GM18520 (cell line): ENCODE data around the gene RPUSD1.
"Not testable (repeated sequence)": the region's sequence is repeated elsewhere in the genome, so short reads cannot be mapped to it uniquely, and the experiment has no call there.

ENCODE experiments used
- ATAC-seq: cut with Tn5 transposase; IDR thresholded peaks from one replicate; pipeline ENCODE4 v1.9.1; 2021; ENCODE audit not compliant: unreplicated experiment

Gene RPUSD1, protein sequence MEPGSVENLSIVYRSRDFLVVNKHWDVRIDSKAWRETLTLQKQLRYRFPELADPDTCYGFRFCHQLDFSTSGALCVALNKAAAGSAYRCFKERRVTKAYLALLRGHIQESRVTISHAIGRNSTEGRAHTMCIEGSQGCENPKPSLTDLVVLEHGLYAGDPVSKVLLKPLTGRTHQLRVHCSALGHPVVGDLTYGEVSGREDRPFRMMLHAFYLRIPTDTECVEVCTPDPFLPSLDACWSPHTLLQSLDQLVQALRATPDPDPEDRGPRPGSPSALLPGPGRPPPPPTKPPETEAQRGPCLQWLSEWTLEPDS

DNA sequence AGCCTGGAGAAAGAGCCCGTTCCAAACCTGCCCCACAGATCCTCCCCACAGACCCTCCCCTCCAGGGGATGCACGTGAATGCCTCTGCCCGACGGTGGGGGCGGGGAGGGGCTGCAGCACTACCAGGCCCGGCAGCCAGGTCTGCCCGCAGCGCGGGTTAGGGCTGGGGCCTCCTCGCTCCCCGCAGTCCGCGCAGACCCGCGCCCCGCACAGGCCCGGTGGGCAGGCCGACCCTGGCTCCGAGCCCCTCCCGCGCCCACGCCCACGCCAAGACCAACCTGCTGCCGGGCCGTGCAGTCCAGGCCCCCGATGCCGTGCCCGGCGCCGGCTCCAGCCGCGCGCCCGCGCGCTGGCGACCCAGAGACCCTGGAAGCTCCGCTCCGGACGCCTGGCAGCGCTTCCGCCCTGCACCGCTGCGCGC lies at the start of gene RPUSD1:
Gene RPUSD1, minus strand, starts transcription at position 404 of the 421 bp plus-strand sequence. CDS start 644 bp downstream, outside the sequence.
- ATAC-seq: no peak

DNA sequence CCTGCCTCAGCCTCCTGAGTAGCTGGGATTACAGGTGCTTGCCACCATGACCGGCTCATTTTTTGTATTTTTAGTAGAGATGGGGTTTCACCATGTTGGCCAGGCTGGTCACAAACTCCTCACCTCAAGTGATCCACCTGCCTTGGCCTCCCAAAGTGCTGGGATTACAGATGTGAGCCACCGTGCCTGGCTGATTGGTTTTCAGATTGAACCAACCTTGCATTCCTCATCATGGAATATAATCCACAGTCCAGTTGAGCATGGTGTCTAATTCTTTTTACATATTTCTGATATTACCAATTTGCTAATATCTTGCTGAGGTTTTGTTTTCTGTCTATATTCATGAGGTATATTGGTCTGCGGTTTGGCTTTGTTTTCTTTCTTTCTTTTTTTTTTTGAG lies 48.6 kb upstream of the RPUSD1 start:
- not testable (repeated sequence) for ATAC-seq

DNA sequence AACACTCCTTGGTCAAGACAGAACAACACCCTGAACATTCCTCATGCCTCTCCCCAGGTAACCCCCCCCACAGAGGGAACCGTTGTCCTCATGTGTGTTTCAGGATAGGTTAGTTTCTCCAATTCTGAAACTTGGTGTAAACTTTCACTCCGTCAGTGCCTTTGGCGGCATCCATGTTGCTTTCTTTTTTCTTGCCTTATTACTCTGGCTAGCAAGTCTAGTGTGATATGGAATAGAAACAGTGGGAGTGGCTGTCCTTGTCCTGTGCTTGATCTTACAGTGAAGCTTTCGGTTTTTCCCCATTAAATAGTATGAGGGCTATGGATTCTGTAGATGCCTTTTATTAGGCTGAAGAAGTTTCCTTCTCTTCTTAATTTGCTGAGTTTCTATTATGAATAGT lies 48.0 kb upstream of the RPUSD1 start:
- no peak for ATAC-seq

DNA sequence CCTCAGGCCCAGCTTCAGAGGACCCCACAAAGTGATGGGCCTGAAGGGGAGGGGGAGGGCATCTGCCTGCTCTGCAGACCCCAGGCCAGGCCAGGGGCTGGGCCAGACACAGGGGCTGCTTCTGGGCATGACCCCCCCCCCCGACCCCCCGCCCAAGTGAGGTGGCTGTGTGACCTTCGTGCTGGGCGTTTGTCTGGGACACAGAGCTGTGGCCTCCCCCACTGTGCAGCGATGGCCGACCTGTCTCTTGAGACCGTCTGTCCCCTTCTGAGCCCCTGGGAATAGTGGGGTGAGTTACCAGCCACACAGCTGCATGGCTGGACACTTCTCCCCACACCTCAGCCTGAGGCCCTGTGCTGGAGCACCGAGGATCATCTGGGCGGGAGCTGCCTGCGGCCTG lies 47.2 kb upstream of the RPUSD1 start:
- ATAC-seq: no peak

DNA sequence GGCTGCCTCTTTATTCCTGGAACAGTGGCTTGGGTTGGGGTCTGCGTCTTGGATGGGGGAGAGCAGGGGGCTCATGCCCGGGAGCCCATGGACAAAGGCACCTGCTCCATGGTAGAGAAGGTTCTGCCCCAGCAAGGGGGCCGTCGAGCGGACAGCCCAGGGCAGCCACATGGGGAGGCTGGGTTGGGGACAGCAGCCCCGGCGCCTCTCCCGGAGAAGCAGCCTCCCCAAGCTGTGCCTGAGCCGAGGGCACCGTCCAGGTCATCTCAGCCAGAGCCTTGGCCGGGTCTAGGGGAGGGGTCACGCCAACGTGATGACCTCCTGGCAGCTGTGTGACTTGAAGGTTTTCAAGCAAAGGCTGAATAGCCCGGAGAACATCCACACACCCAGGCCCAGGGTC lies 45.2 kb upstream of the RPUSD1 start:
- no peak for ATAC-seq

DNA sequence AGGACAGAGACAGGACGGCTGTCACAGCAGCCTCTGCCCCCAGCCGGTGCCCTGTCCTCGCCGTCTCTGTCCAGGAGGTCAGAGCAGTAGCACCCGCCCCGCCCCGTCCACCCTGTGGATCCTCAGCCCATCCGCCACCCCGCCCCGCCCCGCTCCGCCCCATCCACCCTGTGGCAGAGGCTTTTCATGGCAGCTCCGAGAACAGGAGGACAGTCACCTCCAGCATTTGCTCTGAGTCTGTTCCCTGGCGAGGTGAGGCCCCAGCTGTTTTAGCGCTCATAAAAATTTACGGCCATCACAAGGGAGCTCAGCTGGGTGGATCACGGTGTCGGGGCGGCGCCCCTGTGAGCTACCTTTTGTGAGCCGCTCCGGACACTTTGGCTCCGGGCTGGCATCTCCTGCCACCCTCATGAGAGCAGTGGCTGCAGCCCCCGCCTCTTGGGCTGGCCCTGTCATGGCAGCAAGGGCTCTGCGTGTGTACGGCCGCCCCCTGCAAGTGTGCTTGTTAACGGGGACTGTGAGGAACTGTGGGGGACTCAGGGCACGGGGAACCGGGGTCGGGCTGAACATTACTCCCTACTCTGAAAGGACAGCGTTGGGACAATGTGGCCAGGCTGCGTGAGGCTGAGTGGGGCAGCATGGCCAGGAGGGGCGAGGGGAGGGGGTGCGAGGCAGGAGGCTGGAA lies 44.6 kb upstream of the RPUSD1 start:
- no peak for ATAC-seq

DNA sequence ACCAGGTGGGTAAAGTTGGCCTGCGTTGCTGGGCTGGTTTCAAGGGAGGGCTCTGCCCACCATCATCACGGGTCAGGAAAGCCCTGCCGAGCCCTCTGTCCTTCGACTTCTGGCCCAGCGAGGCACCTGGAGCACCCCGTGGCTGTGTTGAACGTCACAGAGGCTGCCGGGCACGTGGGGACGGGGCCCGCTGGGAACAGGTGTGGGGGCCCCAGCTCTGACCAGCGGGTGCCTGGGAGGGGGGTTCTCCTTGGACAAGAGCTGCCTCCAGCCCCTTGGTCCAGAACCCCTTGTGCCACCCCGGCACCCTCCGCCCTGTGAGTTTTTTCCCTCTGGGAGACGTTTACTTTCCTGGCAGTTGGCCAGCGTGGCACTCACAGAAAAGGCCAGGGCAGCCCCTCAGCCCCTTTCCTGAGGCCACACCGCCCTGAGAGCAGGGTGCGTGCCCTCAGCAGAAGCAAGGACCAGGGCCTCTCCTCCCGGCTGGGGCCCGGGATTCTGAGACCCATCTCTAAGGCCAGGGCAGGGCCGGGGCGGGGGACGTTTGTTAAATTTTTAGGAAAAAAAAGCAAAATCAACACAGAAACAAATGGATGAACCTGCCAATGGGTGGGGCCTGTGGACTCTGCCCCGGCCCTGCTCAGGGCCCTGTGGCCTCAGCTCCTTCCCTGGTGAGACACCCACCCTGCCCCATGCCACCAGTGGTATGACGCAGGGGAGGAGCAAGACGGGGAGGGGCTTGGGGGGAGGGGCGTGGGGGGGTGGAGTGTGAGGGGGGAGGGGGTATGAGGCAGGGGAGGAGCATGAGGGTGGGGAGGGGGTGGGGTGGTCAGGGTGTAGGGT lies 43.6 kb upstream of the RPUSD1 start:
- no peak for ATAC-seq

DNA sequence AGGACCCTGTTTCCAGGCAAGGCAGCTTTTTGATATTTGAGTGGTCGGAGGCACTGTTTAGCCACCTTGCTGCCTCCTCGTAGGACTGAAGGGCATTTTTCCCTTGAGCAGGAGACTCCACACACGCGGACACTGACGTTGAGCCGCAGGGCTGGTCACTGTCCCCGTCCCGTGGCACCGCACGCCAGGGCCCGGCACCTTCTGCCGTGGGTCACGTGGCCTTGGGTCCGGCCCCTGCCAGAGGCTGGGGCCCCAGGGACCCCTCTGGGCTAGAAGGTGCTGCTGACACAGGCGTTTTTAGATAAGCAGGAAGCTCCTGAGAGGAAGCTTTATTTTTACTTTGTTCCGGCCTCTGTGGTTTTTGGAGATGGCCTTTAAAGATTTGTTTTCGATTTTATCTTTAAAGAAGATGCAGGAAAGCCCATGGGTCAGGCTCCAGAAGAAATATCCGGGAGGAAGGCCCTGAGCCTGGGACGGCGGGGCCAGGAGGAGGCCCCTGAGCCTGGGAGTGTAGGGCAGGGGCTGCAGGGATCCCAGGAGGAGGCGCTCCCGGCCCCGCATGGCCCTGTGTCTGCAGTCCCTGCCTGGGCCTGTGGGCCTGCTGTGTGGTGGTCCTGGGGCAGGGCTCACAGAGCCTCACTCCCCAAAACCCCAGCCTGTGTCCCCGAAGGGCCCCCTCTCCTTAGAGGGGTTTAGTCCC lies 42.8 kb upstream of the RPUSD1 start:
- no peak for ATAC-seq

DNA sequence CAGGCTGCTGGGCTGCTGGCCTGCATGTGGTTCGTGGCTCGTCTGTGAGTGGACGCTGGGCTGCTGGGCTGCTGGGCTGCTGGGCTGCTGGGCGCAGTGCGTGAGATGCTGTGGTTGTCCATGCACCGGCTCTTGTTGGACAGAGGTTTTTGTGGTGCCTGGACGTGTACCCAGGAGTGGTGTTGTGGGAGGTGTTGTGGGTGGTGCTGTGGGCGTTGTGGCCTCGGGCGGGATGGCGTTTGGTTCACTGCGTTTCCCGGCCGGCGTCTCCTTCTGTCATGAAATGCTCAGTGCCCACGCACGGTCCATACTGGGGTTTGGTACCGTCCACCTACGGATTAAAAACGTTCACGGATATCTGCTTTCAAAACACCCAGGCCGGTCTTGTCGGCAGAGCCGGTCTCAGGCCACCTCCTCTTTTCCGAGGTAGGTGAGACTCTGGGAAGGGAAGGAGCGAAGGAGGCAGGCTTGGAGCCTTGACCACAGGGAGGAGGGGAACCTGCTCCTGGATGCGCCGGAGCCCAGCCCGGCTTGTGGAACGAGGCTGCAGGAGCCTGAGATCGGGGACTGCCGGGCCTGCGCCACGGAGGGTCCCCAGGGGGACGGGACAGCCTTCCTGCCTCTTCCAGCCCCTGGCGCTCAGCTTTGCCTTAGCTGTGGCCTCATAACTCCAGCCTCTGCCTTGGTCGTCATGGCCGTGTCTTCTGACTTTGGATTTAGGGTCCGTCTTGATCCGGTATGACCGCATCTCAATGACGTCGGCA lies 42.1 kb upstream of the RPUSD1 start:
- ATAC-seq: no peak

DNA sequence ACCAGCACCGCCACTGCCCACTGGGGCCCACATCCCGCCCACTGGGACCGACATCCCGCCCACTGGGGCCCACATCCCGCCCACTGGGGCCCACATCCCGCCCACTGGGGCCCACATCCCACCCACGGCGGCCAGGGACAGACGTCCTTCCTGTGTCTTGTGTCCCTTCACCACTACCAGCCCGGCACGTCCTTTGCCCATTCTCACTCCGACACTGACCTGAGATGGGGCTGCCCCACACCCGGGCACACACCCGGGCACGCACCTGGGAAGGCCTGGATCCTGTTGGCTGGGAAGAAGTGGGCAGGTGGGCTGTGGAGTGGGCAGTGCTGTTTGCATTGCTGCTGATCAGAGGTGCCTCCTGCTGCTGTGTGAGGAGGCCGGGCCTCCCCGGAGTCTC lies 40.7 kb upstream of the RPUSD1 start:
- no peak for ATAC-seq

DNA sequence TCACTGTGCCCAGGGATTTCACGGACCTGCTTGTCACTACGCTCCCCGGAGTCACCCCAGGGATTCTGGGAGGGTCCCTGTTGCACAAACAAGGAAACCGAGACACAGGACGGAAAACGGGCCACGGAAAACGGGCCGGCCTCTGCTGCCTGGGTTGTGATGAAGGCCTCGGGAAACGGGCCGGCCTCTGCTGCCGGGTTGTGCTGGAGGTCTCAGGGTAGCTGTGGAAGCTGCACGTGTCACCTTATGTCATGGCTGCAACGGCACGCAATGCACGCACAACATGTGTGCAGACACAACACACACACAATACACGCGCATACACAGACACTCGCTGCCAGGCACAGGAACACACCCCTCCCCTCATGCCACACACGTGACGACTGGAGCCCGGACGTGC lies 39.3 kb upstream of the RPUSD1 start:
- no peak for ATAC-seq

DNA sequence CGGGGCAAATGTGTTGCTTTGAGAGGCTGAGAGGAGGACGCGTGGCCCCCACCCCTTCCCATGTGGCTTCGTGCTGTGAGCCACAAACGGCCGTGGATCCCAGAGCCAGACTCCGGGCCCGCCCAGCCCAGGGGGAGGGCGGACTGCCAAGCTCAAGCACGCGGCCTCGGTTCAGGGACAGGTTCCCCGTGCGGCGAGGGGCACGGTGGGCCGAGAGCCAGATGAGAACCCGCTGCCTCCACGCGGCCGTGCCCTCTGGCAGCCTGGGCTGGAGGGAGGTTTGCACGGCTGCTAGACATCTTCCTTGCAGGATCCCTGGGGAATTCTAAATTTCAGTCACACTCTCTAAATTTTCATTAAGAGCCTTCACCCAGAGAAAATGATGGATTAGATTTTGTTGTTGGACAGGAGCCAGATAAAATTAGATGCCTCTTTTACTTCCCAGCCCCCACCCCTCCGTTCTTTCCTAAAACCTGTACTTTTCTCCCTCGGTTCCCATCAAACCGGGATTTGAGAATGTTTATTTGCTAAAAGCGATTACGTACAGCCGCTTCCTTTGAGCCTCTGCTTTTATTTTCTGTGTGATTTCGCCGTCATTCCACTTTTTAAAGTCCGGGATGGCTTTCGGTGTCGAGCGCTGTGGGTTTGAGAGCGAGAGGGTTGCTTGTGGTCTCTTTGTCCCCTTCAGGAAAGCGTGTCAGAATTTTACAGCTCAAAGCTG lies 37.3 kb upstream of the RPUSD1 start:
- no peak for ATAC-seq

DNA sequence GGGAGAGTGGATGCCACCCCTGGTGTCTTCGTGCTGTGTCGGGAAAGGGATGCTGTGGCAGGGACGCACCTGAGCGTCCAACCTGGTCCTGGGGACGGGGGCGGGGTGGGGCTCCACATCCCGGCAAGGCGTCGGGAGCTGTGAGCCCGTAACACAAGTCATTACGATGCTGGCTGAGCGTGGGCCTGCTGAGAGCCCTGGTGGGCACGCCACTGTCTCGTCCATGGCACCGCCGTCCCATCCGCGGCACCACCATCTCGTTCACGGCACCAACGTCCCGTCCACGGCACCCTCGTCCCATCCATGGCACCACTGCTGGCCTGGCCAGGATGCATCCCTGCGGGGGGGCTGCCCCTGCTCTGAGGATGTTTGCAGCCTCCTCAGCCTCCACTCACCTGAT lies 36.4 kb upstream of the RPUSD1 start:
- ATAC-seq: no peak

DNA sequence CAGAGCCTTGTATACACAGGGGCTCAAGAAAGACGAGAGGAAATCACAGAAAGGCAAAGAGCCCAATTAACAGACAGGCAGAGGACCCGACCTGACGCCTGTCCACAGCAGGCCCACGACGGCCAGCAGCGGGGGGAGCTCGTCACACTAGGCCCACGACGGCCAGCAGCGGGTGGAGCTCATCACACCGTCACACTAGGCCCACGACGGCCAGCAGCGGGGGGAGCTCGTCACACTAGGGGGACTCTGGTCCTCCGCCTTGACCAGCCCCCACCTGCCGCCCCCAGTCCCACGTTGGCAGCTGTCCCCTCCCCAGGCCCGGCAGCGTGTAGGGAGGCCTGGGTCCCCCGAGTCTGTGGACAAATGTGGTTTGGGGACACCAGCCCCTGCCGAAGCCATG lies 36.0 kb upstream of the RPUSD1 start:
- no peak for ATAC-seq

DNA sequence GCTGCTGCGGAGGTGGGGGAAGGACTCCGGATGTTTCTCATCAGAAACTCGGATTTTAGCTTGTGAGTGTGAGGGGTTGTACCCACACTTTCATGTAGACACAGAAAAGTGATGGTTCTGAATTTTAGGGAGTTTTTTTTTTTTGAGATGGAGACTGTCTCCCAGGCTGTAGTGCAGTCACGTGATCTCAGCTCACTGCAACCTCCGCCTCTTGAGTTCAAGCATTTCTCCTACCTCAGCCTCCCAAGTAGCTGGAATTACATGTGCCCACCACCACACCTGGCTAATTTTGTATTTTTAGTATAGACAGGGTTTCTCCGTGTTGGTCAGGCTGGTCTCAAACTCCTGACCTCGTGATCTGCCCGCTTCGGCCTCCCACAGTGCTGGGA lies 34.7 kb upstream of the RPUSD1 start:
- no peak for ATAC-seq

DNA sequence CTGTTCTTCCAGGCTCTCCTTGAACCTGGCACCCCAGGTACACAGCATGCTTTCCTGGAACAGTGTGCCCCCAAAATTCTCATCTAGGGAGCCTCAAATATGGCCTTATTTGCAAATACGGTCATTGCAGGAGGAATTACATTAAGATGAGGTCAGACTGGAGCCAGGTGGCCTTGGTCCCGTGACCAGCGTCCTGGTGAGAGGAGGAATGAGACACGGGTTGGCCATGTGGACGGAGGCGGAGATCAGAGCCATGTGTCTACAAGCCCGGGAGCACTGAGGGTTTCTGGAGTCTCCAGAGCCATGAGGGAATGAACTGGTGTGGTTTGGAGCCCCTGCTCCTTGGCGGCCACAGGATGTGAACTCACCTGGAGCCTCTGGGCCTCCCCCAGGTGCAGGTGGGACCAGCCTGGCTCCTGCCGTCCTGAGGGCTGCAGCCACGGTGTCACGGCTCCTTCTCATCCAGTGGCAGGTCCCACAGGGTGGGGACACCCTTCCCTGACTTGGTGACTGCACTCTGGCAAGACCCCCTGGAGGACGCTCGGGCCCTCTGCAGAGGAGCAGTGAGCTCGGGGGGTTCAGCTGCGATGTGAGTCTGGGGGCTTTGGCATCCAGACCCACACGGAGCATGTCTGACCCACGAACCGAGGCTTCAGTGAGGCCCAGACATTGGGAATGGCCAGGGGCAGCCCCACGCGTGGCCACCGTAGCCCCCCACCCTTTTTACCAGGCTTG lies 34.2 kb upstream of the RPUSD1 start:
- ATAC-seq: no peak

DNA sequence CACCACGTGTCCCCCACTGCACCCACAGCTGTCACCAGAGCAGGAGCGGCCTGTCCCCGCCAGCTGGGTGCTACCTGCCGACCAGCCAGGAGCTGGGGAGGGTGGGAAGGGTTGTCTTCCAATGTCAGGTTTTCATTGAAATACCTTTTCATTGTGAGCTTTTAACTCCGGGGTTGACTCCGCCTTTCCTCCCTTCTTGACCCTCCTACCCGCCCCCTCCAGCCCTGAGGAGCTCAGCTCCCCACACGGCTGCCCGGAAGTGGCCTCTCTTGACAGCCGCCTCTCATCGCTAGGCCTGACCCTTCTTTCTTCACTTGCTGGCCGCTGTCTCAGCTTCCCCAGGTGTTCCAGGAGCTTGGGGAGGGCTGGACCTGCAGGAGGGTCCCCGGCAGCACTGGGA lies 33.6 kb upstream of the RPUSD1 start:
- ATAC-seq: no peak

DNA sequence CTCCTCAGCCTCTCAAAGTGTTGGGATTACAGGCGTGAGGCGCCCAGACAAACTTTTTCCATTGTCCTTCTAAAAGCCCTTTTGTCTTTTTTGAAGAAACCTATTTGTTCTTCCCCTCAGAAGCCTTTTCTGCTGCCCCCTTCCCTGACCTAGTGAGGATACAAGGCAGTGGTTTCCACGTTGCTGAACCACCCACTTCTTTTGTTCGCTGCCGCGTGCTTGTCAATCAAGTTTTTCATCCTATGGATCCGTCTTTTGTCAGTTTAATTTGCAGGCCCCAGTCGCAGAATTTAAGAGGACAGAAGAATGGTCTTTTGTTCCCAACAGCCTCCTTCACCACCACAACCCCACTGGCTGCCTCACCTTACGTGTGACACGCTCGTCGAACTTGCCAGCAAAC lies 32.6 kb upstream of the RPUSD1 start:
- ATAC-seq: no peak

DNA sequence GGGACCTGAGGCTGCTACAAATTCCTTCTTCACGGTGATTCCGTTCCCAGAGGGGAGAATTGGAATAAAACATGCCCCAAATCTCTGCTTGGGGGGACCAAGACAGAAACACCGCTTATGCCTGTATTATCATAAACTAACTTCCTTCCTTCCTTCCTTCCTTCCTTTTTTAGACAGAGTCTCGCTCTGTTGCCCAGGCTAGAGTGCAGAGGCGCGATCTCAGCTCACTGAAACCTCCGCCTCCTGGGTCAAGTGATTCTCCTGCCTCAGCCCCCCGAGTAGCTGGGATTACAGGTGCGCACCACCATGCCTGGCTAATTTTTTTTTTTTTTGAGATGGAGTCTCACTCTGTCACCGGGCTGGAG lies 31.8 kb upstream of the RPUSD1 start:
- not testable (repeated sequence) for ATAC-seq
